Subcutaneous adipose tissue (tissue), 4 donors: ENCODE data around the gene WDPCP. TPM values are rescaled to one million over a fixed set of nuclear protein-coding genes. Genes with fewer than 3 reads are reported as not detected.

Experiments
- small RNA-seq: library from RNA; depleted of rRNA; stranded (forward); fragments of <200 nt; gene quantifications from one replicate; pipeline ENCODE3, GENCODE V24; 2016
- total RNA-seq, 4 donors: library from RNA; depleted of rRNA; stranded (reverse); fragments of >200 nt; gene quantifications; one replicate each; pipeline ENCODE4 v1.1.0, GENCODE V29; 2016
- TF ChIP-seq, protein P1 (sequence below): fragments of 450-650 bp; IDR thresholded peaks from one replicate; pipeline ENCODE4 v1.5.1; 2016; ENCODE audit warnings: low read depth, mild to moderate bottlenecking, control low read depth, antibody characterized with exemption, moderate library complexity

Gene WDPCP
- total RNA-seq, 4 donors from 2014 or later, result 19.5 to 29.5 (median 22.9) TPM

GRCh38 chr2:63081404-63081803 is 506.9 kb downstream of the WDPCP start:
- TF ChIP-seq, protein P1, sequence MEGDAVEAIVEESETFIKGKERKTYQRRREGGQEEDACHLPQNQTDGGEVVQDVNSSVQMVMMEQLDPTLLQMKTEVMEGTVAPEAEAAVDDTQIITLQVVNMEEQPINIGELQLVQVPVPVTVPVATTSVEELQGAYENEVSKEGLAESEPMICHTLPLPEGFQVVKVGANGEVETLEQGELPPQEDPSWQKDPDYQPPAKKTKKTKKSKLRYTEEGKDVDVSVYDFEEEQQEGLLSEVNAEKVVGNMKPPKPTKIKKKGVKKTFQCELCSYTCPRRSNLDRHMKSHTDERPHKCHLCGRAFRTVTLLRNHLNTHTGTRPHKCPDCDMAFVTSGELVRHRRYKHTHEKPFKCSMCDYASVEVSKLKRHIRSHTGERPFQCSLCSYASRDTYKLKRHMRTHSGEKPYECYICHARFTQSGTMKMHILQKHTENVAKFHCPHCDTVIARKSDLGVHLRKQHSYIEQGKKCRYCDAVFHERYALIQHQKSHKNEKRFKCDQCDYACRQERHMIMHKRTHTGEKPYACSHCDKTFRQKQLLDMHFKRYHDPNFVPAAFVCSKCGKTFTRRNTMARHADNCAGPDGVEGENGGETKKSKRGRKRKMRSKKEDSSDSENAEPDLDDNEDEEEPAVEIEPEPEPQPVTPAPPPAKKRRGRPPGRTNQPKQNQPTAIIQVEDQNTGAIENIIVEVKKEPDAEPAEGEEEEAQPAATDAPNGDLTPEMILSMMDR, result no peak

GRCh38 chr2:63078852-63079606 is 509.2 kb downstream of the WDPCP start:
- TF ChIP-seq, protein P1, result no peak

DNA sequence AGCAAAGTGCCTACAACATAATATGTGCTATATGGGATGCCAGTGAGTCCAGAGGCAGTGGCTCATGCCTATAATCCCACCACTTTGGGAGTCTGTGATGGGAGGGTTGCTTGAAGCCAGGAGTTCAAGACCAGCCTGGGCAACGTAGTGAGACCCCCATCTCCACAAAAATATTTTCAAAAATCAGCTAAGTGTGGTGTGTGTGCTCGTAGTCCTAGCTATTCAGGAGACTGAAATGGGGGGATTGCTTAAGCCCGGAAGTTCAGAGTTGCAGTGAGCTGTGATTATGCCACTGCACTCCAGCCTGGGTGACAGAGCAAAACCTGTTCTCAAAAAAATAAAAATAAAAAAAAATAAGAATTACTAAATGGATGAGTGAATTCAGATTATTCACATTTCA is 514.3 kb downstream of the WDPCP start:
- TF ChIP-seq, protein P1, result no peak

- TF ChIP-seq, protein P1, result no peak
Observed at GRCh38 chr2:63071664-63072063, 516.6 kb downstream of the WDPCP start.

Small RNA genes lying within 50 kb of the gene (small RNA-seq; reads per million reads assigned to genes)
- not detected for gene RF00017

Other genes starting within 250 kb of the WDPCP start
- gene MDH1, start 486 bp upstream of the WDPCP start, total RNA-seq, result 100 to 1,000 TPM; 214 to 522 (median 291) TPM